Psoas muscle (tissue), 8 donors: ENCODE measurements around the gene RNASEL. TPM values are rescaled to one million over a fixed set of nuclear protein-coding genes. Genes with fewer than 3 reads are reported as not detected.

Source experiments
- ATAC-seq, 4 donors: fragments of 200-7000 bp; cut with Tn5 transposase; one replicate each; pipeline ENCODE4 v1.9.1; 2020; ENCODE audit warnings: moderate library complexity in 3 of 4, mild to moderate bottlenecking in 2 of 4
- DNase-seq, 2 donors: peaks; one replicate each; pipeline ENCODE4 v3.0.0-alpha.2; 2020
- H3K27ac ChIP-seq: fragments of 200-600 bp; one replicate; pipeline ENCODE4 v1.8.0; 2022
- H3K27me3 ChIP-seq, 3 donors: fragments of 200-600 bp in 1 of 3; one replicate each; pipeline versions ENCODE4 v1.6.1 to v1.8.0; 2013 to 2022; ENCODE audit warnings: low read length in 2 of 3, mild to moderate bottlenecking in 2 of 3, moderate library complexity in 1 of 3; ENCODE audit not compliant: insufficient read depth in 3 of 3
- H3K36me3 ChIP-seq, 2 donors: fragments of 200-600 bp in 1 of 2; one replicate each; pipeline versions ENCODE4 v1.6.1 to v1.8.0; 2013 to 2022; ENCODE audit warnings: low read depth in 1 of 2, mild to moderate bottlenecking in 1 of 2, moderate library complexity in 1 of 2; ENCODE audit not compliant: insufficient read depth in 1 of 2
- H3K4me1 ChIP-seq: fragments of 200-600 bp; one replicate; pipeline ENCODE4 v1.8.0; 2022
- H3K4me3 ChIP-seq: fragments of 200-600 bp; one replicate; pipeline ENCODE4 v1.8.0; 2022; ENCODE audit warnings: mild to moderate bottlenecking
- H3K9me3 ChIP-seq: fragments of 200-600 bp; one replicate; pipeline ENCODE4 v1.8.0; 2022
- WGBS, 3 donors: extraction: QIAGEN DNeasy Blood & Tissue Kit; methylation state at CpG; one replicate each; pipeline versions ENCODE4 v1.1.6 to v1.1.7; 2013; 5-methylcytosine and 5-hydroxymethylcytosine counted together
- intact Hi-C, 2 donors: fragments of 100-400 bp; cut with DNase I; formaldehyde crosslinking; loops; one replicate each; pipeline versions ENCODE4 v1.11.0 to v1.14.2; 2022
- polyA plus RNA-seq, 3 donors: library from polyadenylated mRNA; stranded (reverse); fragments of 200-250 nt; gene quantifications; one replicate each; pipeline ENCODE4 v1.2.3, GENCODE V29; 2013
- total RNA-seq, 4 donors: library from RNA; stranded (reverse); fragmentation: NEBNext Ultra II Directional in 2 of 4; extraction: Animal tissue kit (Norgen Biotek cat#: 25700) in 2 of 4; gene quantifications; one replicate each; pipeline versions ENCODE4 v1.2.1 to v1.2.4, GENCODE V29; 2021 to 2023
- TF ChIP-seq, protein P1 (sequence below): fragments of 200-600 bp; IDR thresholded peaks from one replicate; pipeline ENCODE4 v1.8.0; 2022; ENCODE audit warnings: antibody characterized with exemption
- donor health status: healthy with polysubstance abuse.
- donor health status: DM: no; HTN: no; CAD: no; lungs with moderate emphysema.
- donor health status: Bipolar disorder and iron deficiency.
- donor health status: healthy.
- donor health status: DM: yes; HTN: yes; CAD: no.
- donor health status: DM: no; HTN: no; CAD: no.
- donor health status: DM: no; HTN: no; CAD: no.
- donor health status: DM: yes; HTN: yes; CAD: no.

Gene RNASEL
- total and polyA plus RNA-seq, 7 donors = 0.61 to 4.4 (median 2.0) TPM

DNA sequence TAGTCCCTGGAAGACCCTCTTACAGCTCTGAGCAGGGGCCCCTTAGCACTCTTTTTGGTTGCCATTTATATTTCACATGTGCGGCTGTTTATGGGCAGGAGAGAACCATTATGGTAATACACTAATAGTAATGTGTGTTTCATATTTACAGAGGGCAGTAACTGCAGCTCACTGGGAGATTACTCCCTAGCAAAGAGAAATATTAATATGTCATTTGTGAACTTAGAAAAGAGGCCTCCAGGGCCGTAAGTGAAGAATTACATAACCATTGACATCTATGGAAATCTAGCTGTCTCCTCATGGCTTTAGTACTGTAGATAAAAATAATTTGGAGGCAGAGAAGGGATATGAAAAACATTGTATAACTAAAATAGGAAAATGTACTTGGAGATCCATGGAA is 38.6 kb upstream of the RNASEL start:
- 79 to 85% (median 84%) methylated on average over 2 of the region's 2 CpGs for WGBS, 3 donors
- H3K9me3 ChIP-seq = no peaks in the 10 kb centered on the region
- ATAC-seq (no peak), DNase-seq (no peak)
- intact Hi-C loops = no loop called here
- H3K27me3 ChIP-seq = no peaks in the 10 kb centered on the region
- no peaks in the 10 kb centered on the region for H3K36me3 ChIP-seq
- no peaks in the 10 kb centered on the region for H3K4me1 ChIP-seq
- TF ChIP-seq, protein P1, sequence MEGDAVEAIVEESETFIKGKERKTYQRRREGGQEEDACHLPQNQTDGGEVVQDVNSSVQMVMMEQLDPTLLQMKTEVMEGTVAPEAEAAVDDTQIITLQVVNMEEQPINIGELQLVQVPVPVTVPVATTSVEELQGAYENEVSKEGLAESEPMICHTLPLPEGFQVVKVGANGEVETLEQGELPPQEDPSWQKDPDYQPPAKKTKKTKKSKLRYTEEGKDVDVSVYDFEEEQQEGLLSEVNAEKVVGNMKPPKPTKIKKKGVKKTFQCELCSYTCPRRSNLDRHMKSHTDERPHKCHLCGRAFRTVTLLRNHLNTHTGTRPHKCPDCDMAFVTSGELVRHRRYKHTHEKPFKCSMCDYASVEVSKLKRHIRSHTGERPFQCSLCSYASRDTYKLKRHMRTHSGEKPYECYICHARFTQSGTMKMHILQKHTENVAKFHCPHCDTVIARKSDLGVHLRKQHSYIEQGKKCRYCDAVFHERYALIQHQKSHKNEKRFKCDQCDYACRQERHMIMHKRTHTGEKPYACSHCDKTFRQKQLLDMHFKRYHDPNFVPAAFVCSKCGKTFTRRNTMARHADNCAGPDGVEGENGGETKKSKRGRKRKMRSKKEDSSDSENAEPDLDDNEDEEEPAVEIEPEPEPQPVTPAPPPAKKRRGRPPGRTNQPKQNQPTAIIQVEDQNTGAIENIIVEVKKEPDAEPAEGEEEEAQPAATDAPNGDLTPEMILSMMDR = no peak
- no peak overlapping the region for H3K27ac ChIP-seq
- H3K4me3 ChIP-seq = no peak overlapping the region

DNA sequence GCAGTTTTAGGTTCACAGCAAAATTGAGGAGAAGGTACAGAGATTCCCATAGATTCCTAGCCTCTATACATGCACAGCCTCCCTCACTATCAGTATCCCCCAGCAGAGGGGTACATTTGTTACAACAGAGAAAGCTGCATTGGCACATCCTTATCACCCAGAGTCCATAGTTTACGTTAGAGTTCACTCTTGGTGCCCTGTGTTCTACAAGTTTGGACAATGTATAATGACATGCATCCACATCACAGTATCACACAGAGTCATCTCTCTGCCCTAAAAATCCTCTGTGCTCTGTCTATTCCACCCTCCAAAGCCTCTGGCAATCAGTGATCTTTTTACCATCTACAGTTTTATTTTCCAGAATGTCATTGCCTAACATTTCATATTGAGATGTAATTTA is 37.5 kb upstream of the RNASEL start:
- Histone ChIP-seq H3K4me3 (no peak overlapping the region), H3K9me3 (no peaks in the 10 kb centered on the region), H3K27ac (no peak overlapping the region), H3K4me1 (no peaks in the 10 kb centered on the region), H3K36me3 (no peaks in the 10 kb centered on the region), H3K27me3 (no peaks in the 10 kb centered on the region)
- TF ChIP-seq, protein P1 = no peak
- intact Hi-C loops = no loop called here
- ATAC-seq = no peak
- WGBS, 3 donors = 75 to 91% (median 81%) methylated on average over 1 of the region's 1 CpG
- no peak for DNase-seq

DNA sequence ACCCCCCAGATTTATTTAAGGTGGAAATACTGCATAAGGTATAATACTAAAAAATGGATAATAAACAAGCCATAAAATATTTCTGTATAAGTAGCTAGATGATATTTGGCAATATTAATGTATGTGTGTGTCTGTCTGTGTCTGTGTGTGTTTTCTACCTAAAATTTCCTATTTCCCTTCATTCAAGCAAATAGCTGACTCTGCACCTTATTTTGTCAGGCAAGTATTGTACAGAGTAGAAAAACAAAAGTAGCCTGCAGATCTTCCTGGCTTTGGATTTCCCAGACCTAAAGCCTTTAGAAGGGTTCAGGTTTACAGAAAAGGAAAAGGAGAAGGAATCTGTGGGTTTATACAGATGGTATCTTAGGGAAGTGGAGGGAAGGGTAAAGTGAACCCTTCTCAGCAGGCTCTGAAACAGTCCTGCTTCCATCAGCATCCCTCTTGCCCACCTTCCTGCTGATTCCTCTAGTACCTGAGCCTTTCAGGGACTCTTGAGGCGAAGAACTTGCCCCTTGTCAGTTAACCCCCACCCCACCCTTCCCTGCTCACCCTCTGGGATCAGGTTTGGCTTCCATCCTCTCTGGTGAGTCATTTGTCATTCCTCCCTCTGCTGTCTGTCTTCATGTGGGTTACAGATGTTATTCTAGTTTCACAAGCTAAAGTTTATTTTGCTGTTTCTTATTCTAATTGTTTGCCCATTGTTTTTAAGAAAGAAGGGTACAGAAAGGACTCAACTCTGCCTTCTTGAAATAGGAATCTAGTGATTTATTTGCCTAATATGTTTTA is 36.9 kb upstream of the RNASEL start:
- no peaks in the 10 kb centered on the region for H3K4me1 ChIP-seq
- H3K27ac ChIP-seq = no peak overlapping the region
- intact Hi-C loops = no loop called here
- DNase-seq = no peak
- WGBS, 3 donors = 72 to 78% (median 75%) methylated on average over 1 of the region's 1 CpG
- H3K4me3 ChIP-seq = no peak overlapping the region
- ATAC-seq = no peak
- no peaks in the 10 kb centered on the region for H3K9me3 ChIP-seq
- no peaks in the 10 kb centered on the region for H3K36me3 ChIP-seq
- H3K27me3 ChIP-seq = no peaks in the 10 kb centered on the region
- TF ChIP-seq, protein P1 = no peak

DNA sequence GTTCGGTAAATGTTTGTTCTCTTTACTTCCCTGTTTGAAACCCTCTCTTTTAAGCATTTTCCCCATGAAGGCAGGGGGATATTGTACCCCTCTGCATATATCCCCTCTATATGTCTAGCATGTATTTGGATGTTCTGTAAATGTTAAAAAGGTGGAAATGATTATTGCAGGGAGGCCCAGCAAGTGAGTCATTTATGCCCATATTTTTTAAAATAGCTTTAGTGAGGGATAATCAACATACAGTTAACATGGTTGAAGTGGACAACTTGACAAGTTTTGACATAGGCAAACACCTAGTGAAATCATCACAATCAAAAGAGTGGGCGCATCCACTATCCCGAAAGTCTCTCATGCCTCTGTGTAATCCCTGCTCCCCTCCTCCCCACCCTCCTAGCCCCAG is 36.0 kb upstream of the RNASEL start:
- Histone ChIP-seq H3K36me3 (no peaks in the 10 kb centered on the region), H3K27me3 (no peaks in the 10 kb centered on the region), H3K27ac (no peak overlapping the region), H3K9me3 (no peaks in the 10 kb centered on the region), H3K4me3 (no peak overlapping the region), H3K4me1 (no peaks in the 10 kb centered on the region)
- no peak for DNase-seq
- TF ChIP-seq, protein P1 = no peak
- intact Hi-C loops = no loop called here
- 89 to 91% (median 90%) methylated on average over 3 of the region's 3 CpGs for WGBS, 3 donors
- no peak for ATAC-seq

DNA sequence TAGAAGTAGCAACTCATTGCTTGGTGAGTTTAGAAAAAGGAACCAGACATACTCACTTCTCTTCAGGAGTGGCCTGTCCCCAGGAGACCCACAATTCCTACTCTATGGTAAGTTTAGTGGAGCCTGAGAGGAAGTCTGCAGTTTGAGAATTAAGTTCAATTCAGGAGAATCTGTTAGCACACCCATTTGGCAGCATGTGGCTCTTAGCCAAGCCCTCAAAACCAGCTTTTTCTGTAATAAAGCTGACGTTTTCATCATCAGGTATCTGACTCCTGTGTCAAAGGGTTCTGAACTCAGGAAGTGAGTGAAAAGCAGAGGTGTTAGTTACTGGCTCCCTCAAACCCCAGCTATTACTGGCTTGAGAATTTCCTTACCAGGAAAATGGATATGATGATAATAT is 35.5 kb upstream of the RNASEL start:
- no peak overlapping the region for H3K27ac ChIP-seq
- TF ChIP-seq, protein P1 = no peak
- intact Hi-C loops = no loop called here
- no peaks in the 10 kb centered on the region for H3K27me3 ChIP-seq
- no peaks in the 10 kb centered on the region for H3K9me3 ChIP-seq
- H3K36me3 ChIP-seq = no peaks in the 10 kb centered on the region
- no peaks in the 10 kb centered on the region for H3K4me1 ChIP-seq
- WGBS, 3 donors = 38 to 46% (median 45%) methylated on average over 1 of the region's 1 CpG
- no peak overlapping the region for H3K4me3 ChIP-seq
- ATAC-seq = no peak
- DNase-seq = no peak
